Measurements from ENCODE around the gene RNPS1.

DNA sequence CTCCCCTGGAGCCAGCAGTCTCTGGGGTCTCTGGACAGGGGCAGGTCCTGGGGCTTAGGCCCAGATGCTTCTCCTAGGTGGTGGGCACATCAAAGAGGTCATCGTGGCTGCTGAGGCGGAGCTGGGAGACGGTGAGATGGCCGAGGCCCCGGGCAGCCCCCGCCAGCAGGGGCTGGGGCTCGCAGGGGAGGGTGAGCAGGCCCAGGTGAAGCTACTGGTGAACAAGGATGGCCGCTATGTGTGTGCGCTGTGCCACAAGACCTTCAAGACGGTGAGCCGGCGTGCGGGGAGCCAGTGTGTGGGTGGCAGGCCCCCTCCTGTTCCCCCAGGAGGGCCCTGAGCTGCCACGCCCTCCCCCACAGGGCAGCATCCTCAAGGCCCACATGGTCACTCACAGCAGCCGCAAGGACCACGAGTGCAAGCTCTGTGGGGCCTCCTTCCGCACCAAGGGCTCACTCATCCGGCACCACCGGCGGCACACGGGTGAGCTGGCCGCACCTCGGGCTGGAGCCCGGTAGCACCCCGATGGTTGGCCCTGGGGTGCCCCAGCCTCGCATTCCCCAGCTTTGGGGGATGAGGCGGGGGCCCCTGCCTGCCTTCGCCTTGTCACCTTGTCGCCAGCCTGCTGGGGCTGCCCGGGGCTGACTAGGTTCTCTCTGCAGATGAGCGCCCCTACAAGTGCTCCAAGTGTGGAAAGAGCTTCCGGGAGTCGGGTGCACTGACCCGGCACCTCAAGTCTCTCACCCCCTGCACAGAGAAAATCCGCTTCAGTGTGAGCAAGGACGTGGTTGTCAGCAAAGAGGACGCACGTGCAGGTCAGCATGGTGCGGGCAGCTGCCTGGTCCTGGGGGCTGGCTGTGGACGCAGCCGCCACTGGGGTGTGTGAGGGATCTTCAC lies 35.6 kb downstream of the RNPS1 start:
- TF ChIP-seq EP300 (IDR thresholded peaks at IDR 0.05; ENCODE audit: borderline replicate concordance in 1 of 2, low read depth in 1 of 2, low read length in 1 of 2) (no peak), MXI1 (IDR thresholded peaks at IDR 0.05; ENCODE audit: low read depth, low read length) (no peak), SMC3 (IDR thresholded peaks at IDR 0.05; ENCODE audit: low read depth, low read length) (no peak), TEAD4 (IDR thresholded peaks at IDR 0.05; ENCODE audit: borderline replicate concordance, insufficient read depth) (no peak), ZBTB33 (IDR thresholded peaks at IDR 0.05; ENCODE audit: borderline replicate concordance, low read depth) (no peak), POLR2AphosphoS5 (IDR thresholded peaks at IDR 0.05; ENCODE audit: low read depth, low read length) (no peak)
- TF ChIP-seq, protein P1, sequence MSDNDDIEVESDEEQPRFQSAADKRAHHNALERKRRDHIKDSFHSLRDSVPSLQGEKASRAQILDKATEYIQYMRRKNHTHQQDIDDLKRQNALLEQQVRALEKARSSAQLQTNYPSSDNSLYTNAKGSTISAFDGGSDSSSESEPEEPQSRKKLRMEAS (IDR thresholded peaks at IDR 0.05; ENCODE audit: low read depth): no peak
- TF ChIP-seq, protein P2, sequence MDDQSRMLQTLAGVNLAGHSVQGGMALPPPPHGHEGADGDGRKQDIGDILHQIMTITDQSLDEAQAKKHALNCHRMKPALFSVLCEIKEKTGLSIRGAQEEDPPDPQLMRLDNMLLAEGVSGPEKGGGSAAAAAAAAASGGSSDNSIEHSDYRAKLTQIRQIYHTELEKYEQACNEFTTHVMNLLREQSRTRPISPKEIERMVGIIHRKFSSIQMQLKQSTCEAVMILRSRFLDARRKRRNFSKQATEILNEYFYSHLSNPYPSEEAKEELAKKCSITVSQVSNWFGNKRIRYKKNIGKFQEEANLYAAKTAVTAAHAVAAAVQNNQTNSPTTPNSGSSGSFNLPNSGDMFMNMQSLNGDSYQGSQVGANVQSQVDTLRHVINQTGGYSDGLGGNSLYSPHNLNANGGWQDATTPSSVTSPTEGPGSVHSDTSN (IDR thresholded peaks at IDR 0.05): no peak
- TF ChIP-seq, protein P3, sequence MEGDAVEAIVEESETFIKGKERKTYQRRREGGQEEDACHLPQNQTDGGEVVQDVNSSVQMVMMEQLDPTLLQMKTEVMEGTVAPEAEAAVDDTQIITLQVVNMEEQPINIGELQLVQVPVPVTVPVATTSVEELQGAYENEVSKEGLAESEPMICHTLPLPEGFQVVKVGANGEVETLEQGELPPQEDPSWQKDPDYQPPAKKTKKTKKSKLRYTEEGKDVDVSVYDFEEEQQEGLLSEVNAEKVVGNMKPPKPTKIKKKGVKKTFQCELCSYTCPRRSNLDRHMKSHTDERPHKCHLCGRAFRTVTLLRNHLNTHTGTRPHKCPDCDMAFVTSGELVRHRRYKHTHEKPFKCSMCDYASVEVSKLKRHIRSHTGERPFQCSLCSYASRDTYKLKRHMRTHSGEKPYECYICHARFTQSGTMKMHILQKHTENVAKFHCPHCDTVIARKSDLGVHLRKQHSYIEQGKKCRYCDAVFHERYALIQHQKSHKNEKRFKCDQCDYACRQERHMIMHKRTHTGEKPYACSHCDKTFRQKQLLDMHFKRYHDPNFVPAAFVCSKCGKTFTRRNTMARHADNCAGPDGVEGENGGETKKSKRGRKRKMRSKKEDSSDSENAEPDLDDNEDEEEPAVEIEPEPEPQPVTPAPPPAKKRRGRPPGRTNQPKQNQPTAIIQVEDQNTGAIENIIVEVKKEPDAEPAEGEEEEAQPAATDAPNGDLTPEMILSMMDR (IDR thresholded peaks at IDR 0.05): no peak
- TF ChIP-seq, protein P4, sequence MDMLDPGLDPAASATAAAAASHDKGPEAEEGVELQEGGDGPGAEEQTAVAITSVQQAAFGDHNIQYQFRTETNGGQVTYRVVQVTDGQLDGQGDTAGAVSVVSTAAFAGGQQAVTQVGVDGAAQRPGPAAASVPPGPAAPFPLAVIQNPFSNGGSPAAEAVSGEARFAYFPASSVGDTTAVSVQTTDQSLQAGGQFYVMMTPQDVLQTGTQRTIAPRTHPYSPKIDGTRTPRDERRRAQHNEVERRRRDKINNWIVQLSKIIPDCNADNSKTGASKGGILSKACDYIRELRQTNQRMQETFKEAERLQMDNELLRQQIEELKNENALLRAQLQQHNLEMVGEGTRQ (IDR thresholded peaks at IDR 0.05; ENCODE audit: borderline replicate concordance, low read depth, low read length): no peak

Data from SK-N-SH (cell line).